Measurements from ENCODE around the gene TFDP1.

Gene TFDP1

DNA sequence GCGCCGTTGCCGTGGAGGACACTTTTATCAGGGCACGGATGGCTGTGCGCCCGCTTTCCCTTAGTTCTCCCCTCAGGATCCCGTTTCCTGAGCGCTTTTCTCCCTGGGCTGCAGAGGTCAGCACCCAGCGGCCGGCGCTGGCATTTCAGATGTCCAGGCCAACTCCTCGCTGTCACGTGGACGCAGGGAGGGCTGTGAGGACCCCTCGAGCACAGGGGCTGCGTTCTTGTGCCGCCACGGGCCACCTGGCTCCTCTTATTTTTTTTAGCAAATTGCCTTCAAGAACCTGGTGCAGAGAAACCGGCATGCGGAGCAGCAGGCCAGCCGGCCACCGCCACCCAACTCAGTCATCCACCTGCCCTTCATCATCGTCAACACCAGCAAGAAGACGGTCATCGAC, 51.2 kb downstream of the TFDP1 start:
- DNase-seq, result no peak

DNA sequence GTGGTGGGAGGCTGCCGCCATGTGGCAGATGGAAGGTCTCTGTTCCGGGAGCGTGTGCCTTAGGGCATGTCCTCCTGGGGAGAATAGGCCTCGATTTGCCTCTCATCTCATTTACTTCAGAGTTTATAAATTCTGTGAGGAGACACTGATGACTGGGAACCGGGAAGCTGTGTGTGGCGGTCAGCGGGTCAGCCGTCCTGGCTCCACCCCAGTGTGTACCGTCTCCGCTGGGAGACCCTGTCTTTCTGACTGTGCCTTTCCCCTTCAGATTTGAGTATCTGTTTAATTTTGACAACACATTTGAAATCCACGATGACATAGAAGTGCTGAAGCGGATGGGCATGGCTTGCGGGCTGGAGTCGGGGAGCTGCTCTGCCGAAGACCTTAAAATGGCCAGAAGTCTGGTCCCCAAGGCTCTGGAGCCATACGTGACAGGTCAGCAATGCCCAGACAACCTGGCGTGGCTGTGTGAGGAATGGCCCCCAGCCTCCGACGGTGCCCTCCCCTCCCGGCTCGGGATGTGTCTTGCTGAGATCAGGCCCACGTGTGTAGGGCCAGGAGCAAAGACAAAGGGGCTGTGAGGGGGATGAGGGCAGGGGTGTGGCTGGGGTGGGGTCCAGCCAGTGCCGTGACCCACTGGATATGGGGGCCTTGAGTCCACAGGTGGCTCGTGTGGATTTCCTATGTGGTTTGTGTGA, 51.9 kb downstream of the TFDP1 start:
- no peak for DNase-seq

DNA sequence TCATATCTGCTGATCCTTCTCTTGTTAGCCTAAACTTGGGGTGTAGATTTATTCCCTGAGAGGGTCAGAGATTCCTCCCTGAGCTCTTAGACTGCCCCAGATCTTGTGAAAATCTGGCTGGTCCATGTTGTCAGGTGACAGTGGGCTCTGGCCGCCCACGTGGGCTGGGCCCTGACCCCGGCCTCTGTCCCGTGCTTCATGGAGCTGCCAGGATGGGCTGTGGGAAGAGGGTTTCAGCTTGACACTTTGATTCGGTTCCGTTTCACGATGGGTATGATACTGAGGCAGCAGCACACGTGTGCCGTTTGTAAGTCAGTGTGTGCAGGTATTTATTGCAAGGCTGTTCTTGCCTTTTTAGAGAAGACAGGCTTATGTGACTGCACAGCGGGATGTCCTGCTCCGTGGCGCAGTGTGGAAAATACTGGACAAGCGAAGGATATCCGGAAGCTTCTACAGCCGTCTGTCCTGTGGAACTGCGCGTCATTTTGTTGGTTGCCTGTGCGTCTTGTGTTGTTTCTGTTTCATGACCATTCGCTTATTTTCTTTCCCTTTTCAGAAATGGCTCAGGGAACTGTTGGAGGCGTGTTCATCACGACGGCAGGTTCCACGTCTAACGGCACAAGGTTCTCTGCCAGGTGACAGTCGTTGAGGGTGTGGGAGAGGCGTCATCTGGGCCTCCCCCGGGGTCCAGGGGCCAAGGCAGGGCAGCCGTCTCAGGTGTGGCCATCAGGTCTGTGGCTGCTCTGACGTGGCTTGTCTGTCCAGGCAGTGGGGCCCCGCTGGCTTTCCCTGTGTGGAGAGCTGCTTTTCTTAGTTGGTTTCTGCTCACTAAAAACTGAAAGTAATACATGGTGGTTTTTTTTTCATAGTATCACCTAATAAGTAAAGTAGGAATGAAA, 53.0 kb downstream of the TFDP1 start:
- DNase-seq, result no peak

DNA sequence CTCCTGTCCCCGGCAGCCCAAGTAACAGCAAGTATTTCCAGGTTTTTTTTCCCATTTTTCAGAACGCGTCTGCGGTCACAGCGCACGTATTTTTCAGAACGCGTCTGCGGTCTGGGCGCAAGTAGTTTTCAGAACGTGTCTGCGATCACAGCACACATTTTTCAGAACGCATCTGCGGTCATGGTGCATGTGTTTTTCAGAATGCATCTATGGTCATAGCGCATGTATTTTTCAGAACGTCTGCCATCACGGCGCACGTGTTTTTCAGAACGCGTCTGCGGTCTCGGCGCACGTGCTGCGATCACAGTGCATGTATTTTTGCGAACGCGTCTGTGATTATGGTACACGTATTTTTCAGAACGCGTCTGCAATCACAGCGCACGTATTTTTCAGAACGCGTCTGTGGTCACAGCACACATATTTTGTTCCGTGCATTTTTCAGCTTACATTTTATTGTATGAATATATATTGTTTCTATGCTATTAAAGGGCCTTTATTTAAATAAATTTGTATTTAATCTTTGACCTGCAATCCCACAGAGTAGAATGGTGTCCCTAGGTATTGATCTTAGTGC, 53.7 kb downstream of the TFDP1 start:
- no peak for DNase-seq

DNA sequence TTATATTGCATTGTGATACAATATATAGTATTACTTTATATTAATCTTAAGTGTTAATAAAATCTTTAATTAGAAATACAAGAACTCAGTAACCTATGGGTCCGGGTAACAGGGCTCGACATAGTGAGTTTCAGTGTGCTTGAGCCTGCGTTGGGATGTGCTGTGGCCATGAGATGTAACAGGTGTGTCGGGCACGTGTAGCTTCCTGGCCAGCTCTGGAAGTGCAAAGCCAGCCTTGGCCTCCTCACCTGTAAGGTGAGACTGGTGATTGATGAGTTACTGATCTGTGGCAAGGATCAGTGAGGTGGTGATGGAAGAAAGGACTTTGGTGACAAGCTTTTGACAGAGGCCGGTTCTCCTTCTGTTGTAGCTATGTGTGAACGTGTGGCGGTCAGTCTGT, 54.3 kb downstream of the TFDP1 start:
- no peak for DNase-seq

DNA sequence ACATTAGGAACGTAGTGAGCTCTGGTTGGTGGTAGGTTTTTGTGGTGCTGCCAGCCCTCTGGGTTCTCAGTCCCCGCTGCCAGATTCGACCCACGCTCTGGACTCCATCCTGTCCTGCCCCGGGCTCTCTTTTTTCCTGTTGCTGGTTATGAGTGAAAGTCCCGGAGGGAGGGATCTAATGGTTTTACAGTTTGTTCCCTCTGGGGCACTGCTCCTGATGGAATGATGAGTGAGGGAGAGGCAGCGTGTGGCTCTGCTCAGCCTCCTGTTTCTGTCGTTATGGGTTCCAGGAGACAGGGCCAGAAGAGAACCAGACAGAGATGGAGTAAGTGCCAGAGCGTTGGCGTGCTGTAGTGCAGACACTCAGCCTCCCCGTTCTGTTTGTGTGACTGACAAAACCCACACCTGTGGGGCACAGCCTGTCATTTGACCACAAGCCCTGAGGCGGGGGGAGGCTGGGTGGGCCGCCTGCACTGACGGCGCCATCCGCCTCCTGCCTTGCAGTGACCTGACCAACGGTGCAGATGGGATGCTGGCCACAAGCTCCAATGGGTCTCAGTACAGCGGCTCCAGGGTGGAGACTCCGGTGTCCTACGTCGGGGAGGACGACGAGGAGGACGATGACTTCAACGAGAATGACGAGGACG, 55.2 kb downstream of the TFDP1 start:
- no peak for DNase-seq

DNA sequence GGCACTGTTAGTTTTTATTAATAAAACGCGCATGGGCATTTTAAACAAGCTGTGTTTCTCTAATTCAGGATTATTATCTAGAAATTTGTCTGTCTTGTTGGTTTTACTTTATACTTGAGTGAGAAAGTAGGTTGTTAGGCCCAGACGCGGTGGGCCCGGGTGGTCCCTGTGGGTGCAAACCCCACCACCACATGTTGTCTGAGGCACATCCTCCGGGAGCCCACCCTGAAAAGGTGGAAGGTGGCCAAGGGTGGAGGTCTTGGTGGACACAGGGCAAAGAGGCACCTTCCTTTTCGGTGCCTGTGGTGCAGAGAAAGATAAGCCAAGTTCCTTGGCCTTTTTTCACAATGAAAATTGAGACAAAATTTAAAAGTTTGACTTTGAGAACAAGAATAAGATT, 56.9 kb downstream of the TFDP1 start:
- DNase-seq, result no peak

DNA sequence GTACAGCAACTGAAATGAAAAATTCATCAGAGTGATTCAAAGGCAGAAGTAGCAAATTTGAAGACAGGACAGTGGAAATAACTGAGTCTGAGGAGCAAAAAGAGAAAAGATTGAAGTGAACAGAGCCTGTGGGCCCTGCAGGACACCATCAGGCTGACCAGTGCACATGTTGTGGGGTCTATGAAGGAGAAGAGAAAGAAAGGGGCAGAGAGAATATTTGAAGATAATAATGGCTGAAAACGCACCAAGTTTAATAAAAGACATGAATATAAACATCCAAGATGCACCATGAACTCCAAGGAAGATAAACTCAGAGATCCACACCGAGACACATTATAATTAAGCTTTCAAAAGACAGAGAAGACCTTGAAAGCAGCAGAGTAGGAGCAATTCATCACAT, 58.0 kb downstream of the TFDP1 start:
- DNase-seq, result no peak

DNA sequence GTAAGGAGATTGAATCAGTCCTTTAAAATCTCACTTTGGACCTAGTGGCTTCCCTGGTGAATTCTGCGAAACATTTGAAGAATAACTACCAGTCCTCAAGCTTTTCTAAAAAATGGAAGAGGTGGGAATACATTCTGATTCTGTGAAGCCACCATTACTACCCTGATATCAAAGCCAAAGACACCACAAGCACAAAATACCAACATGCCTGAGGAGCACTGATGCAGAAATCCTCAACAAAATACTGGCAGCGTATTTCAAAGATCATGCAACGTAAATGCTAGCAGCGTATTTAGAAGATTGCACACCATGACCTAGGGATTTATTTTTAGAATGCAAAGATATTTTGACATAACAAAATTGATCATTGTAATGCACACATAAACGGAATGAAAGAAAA, 59.0 kb downstream of the TFDP1 start:
- DNase-seq, result no peak

DNA sequence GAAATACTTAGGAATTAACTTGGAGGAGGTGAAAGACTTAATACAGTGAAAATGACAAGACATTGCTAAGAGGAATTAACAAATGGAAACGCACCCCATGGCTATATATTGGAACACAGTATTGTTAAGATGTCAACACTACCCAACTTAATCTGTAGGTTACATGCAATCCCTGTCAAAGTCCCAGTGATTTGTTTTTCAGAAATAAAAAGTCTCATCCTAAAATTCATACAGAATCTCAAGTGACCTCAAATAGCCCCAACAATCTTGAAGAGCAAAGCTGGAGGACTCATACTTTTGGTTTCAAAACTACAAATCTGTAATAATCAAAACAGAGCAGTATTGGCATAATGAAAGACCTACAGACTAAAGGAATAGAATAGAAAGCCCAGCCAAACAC, 60.2 kb downstream of the TFDP1 start:
- no peak for DNase-seq

DNA sequence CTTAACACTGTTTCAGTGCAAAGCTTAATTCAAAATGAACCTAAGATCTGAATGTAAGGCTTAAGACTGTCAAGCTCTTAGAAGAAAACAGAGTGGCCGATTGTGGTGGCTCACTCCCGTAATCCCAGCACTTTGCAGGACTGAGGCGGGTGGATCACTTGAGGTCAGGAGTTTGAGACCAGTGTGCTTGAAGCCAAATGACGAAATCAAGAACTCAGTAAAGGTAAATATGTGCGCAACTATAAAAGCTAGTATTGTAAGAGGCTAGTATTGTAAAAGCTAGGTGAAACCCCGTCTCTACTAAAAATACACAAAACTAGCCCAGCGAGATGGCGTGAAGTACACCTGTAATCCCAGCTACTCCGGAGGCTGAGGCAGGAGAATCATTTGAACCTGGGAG, 60.8 kb downstream of the TFDP1 start:
- DNase-seq, result no peak

DNA sequence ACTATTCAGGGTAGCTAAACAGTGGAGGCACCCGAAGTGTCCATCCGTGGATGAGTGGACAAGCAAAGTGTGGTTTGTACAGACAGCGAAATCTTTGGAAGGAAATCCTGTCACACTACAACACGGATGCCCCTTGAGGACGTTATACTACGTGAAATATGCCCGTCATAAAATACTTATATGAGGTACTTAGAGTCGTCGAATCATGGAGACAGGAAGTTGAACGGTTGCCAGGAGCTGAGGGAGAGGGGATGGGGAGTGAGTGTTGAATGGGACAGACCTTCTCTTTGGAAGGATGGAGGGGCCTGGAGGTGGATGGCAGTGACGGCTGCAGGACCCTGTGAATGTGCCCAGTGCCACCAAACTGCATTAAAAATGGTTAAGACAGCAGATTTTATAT, 61.8 kb downstream of the TFDP1 start:
- no peak for DNase-seq

DNA sequence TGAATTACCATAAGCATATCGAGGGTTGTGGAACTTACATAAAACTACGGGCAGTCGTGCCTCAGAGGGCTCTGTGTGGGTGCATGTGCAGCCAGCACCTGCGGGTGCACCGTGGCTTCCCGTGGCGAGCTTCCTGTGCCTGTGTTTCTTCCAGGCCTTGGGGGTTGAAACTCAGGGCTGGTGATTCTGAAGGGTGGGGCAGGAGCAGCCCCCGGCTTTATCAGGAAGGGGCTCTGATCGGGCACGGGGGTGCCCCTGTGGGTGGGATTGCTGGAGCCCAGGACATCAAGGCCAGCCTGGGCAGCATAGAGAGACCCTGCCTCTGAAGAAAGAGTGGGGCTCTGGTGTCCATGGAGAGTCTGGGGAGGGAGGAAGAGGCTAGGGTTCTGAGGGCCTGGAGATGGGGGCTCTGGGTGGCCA, 62.4 kb downstream of the TFDP1 start:
- DNase-seq, result no peak

DNA sequence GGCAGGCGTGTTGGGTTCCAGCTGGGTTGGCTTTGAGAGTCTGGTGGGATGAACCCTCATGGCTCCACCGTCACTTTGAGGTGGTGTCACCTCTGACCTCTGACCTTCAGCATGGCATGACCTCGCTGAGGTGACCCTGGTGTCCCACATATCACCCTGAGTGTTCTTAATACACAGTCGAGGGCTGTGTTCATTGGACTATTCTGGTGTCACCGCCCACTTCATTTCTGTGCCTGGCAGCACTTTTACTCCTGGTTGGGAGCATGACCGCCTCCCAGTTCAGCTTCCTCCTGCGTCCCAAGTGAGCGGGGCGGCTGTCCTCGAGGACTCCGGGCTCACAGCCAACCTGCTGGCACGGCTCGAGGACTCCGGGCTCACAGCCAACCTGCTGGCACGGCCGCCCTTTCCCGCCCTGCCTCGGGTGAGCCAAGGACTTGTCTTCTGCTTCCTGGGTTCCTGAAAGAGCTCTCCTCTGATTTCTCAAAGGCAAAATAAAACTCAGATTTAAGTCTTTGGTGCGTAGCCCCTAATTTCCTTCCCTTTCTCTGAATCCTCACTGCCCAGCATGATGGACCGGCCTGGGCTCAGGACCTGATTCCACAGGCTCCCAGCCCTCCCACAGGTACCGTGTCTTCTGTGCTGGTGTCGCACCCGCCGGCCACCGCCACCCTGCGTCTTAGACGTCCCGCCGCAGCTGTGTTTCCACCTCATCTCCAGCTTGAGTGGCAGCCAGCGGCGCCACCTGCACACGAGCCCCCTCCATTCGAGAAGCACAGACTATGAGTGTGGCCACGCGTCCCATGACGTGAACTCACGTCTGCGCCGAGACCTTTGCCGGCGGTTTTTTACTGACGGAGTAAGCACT, 63.0 kb downstream of the TFDP1 start:
- DNase-seq, result no peak

DNA sequence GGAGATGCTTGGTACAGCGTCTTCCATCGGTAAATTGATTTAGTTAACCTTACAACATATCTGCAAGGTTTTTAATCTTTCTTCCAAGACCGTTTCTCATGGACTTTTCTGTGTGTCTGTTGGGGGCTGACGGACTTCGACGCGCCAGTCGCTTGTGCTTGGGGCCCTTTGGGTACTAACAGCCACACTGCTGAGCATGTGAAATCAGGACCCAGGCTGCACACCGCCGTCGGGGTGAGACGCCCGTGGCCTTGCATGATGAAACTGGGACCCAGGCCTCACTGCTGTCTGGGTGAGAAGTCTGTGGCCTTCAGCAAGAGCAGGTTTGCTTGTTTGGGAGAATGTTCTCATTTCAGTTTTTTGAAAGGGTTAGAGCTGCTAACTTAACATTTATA, 63.7 kb downstream of the TFDP1 start:
- DNase-seq, result no peak

DNA sequence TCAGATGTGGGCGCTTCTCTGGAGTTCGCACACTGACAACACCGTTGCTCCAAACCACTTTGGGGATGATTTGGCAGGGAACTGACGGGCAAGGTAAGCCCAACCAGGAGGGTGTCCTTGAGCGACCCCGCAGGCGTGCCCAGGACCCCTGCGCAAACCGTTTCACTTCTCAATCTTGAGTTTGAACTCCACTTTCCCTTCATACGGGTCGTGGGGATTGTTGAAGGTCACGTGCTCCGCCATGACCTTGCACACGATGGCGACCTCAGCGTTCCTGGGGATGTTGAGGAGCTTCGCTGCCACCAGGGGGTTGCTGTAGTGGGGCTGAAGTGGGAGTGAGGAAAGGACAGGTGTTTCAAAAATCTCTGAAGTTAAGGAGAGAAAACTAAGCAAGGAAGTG, 64.7 kb downstream of the TFDP1 start:
- no peak for DNase-seq

DNA sequence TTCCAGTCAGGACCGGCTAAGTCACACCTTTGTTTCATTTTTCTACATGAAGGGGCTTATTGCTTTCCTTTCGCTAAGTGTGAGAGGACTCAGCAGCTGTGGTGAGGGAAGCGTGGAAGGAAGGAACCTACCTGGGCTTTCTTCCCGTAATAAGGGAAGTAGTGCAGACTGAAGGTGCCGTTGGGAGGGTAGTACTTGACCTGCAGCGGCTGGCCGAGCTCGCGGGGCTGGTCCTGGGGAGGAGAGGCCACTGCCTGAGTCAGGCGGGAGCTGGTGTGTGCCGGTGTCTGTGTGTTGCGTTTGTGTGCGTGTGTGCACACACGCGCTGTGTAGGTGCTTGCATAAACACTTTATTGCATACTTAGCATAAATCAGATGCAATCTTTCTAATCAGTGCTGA, 65.7 kb downstream of the TFDP1 start:
- DNase-seq, result no peak

DNA sequence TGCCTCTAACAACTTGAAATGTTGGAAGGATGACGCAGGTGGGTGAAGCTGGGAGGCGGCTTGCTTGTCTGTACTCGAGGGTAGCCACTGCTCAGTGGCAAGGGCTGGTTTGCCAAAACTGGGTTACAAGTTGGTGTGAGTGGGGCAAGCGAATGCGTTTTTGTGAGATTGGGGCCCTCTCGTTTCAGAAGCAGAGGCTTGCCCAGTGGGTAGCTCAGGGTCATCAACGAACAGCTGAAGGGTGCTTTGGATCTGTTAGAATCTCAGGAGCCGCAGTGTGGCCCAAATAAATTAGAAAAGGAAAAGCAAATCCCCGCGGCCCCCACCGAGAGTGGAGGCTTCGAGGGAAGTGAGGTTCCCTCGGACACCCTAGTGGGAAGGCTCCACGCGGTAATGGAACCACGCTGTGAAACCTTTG, 66.2 kb downstream of the TFDP1 start:
- DNase-seq, result no peak

DNA sequence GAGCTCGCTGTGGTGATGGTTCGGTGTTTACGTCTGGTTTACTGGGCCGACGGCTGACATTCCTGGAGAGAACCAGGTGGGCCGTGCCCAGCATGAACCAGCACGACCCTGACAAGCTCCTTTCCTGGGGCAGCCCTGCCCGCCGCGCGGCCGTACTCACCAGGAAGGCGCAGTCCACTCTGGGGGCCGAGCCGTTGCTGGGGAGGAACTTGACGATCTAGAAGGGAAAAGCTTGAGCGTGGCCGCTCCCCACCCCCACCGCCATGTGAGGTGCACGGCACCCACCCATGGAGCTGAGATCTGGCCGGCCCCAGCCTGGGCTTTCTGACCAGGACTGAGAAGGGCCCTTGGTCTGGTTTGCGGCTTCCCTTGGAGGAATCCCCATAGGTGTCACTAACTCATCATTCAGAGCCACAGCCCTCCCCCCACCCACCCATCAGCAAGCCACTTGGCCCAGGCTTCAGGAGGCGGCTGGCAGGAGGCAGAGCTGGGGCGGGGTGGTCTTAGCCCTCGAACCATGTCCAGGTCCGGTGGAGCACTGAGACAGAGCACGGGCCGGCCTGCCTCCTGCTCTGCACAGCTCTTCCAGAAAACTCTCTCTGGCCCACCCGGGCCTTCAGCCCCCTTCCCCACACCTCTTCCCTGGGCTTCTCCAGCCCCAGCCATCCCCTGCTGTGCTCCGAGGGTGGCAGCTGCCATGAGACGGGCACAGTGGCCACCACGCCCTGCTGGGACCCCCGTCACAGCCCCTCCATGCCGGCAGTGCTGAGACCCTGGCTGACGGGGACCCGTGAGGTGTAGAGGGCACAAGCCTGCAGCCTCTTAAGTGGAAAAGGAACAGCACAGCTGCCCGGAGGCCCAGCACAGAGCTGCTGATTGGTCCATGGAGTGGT, 67.2 kb downstream of the TFDP1 start:
- no peak for DNase-seq

DNA sequence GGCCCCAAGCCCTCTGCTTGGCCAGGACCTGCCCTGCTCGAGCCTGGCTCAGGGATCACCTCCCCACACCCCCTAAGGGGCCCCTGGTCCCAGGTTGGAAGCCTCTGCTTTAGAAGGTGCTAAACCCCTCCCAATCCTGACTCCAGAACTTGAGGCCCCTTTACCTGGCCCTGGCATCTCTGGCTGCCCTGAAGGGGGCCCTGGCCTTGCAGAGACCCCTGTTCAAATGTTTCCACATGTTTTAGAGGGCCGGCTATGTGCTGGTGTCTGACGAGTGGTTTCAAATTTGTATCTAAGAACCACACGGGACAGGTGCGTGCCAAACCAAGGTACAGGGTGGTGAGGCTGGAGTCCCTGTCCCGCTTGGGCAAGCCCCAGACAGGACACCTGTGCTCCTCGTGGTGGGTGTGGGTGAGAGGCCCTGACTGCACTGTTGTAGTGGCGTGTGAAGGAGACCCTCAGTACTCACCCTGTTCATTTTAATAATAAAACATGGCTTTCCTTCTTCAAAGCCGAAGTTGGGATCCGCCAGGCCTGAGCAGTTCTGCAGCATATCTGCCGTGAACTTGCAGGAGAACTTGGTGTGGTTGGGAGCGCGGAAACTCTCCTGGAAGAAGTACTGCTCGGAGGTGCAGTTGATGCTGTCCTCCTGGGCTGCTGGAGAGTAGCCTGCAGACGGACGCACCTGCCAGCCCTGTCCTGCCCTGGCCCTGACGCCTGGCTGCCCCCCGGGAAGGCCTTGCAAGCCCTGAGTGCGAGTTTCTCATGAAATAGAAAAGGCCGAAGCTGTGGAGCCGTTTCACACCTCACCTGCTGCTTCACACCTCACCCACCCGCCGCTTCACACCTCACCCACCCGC, 68.1 kb downstream of the TFDP1 start:
- no peak for DNase-seq
